ENCODE results near the gene KARS1.

KARS1 gene

GRCh38 chr16:75590920-75591843 is 56.3 kb downstream of the KARS1 start:
- Histone ChIP-seq H3K27ac (ENCODE audit: low read depth, low read length) (peak overlapping the region; percentile 64), H3K27me3 (ENCODE audit: control insufficient read depth in 5 of 5, insufficient read depth in 4 of 5, low read length in 5 of 5) (no peaks in the 10 kb centered on the region), H3K4me1 (ENCODE audit: control insufficient read depth in 5 of 5, insufficient read depth in 5 of 5, low read length in 5 of 5) (peaks cover 3 to 40% (median 17%) of the 10 kb centered on the region in 5 donors), H3K4me3 (ENCODE audit: low read depth in 1 of 5, low read length in 5 of 5) (peak overlapping the region in 3 of 5 donors; percentile 29 to 49 (median 44)), H3K9ac (ENCODE audit: low read length in 5 of 5) (peak overlapping the region in 3 of 5 donors; percentile 28 to 46 (median 42)), H3K36me3 (ENCODE audit: control insufficient read depth in 5 of 5, insufficient read depth in 5 of 5, low read length in 5 of 5) (peaks cover 0 to 11% (median 8%) of the 10 kb centered on the region in 5 donors), H3K9me3 (ENCODE audit: control insufficient read depth in 5 of 5, low read length in 5 of 5) (no peaks in the 10 kb centered on the region)

GRCh38 chr16:75589306-75589705 is 58.2 kb downstream of the KARS1 start:
- Histone ChIP-seq H3K4me1 (ENCODE audit: control insufficient read depth in 5 of 5, insufficient read depth in 5 of 5, low read length in 5 of 5) (peaks cover 3 to 33% (median 17%) of the 10 kb centered on the region in 5 donors), H3K36me3 (ENCODE audit: control insufficient read depth in 5 of 5, insufficient read depth in 5 of 5, low read length in 5 of 5) (peaks cover 0 to 8% (median 6%) of the 10 kb centered on the region in 5 donors), H3K4me3 (ENCODE audit: low read depth in 1 of 5, low read length in 5 of 5) (no peak overlapping the region), H3K9me3 (ENCODE audit: control insufficient read depth in 5 of 5, low read length in 5 of 5) (no peaks in the 10 kb centered on the region), H3K27me3 (ENCODE audit: control insufficient read depth in 5 of 5, insufficient read depth in 4 of 5, low read length in 5 of 5) (no peaks in the 10 kb centered on the region), H3K27ac (ENCODE audit: low read depth, low read length) (peak overlapping the region; percentile 62), H3K9ac (ENCODE audit: low read length in 5 of 5) (peak overlapping the region in 1 of 5 donors; percentile 30)

GRCh38 chr16:75588716-75589115 is 58.7 kb downstream of the KARS1 start:
- Histone ChIP-seq H3K27ac (ENCODE audit: low read depth, low read length) (peak overlapping the region; percentile 62), H3K9me3 (ENCODE audit: control insufficient read depth in 5 of 5, low read length in 5 of 5) (no peaks in the 10 kb centered on the region), H3K4me1 (ENCODE audit: control insufficient read depth in 5 of 5, insufficient read depth in 5 of 5, low read length in 5 of 5) (peaks cover 3 to 27% (median 17%) of the 10 kb centered on the region in 5 donors), H3K4me3 (ENCODE audit: low read depth in 1 of 5, low read length in 5 of 5) (no peak overlapping the region), H3K9ac (ENCODE audit: low read length in 5 of 5) (no peak overlapping the region), H3K27me3 (ENCODE audit: control insufficient read depth in 5 of 5, insufficient read depth in 4 of 5, low read length in 5 of 5) (no peaks in the 10 kb centered on the region), H3K36me3 (ENCODE audit: control insufficient read depth in 5 of 5, insufficient read depth in 5 of 5, low read length in 5 of 5) (peaks cover 0 to 5% (median under 1%) of the 10 kb centered on the region in 5 donors)

GRCh38 chr16:75584108-75584507 is 63.4 kb downstream of the KARS1 start:
- no peaks in the 10 kb centered on the region for H3K27me3 ChIP-seq (ENCODE audit: control insufficient read depth in 5 of 5, insufficient read depth in 4 of 5, low read length in 5 of 5)
- H3K4me1 ChIP-seq (ENCODE audit: control insufficient read depth in 5 of 5, insufficient read depth in 5 of 5, low read length in 5 of 5) = peaks cover 0 to 6% (median 0%) of the 10 kb centered on the region in 5 donors
- H3K9me3 ChIP-seq (ENCODE audit: control insufficient read depth in 5 of 5, low read length in 5 of 5) = no peaks in the 10 kb centered on the region
- no peak overlapping the region for H3K4me3 ChIP-seq (ENCODE audit: low read depth in 1 of 5, low read length in 5 of 5)
- no peak overlapping the region for H3K9ac ChIP-seq (ENCODE audit: low read length in 5 of 5)
- H3K27ac ChIP-seq (ENCODE audit: low read depth, low read length) = no peak overlapping the region
- peaks cover 4 to 18% (median 5%) of the 10 kb centered on the region in 5 donors for H3K36me3 ChIP-seq (ENCODE audit: control insufficient read depth in 5 of 5, insufficient read depth in 5 of 5, low read length in 5 of 5)

GRCh38 chr16:75579281-75579834 is 68.1 kb downstream of the KARS1 start:
- H3K9me3 ChIP-seq (ENCODE audit: control insufficient read depth in 5 of 5, low read length in 5 of 5) = no peaks in the 10 kb centered on the region
- no peak overlapping the region for H3K9ac ChIP-seq (ENCODE audit: low read length in 5 of 5)
- H3K27me3 ChIP-seq (ENCODE audit: control insufficient read depth in 5 of 5, insufficient read depth in 4 of 5, low read length in 5 of 5) = no peaks in the 10 kb centered on the region
- H3K36me3 ChIP-seq (ENCODE audit: control insufficient read depth in 5 of 5, insufficient read depth in 5 of 5, low read length in 5 of 5) = peaks cover 21 to 55% (median 47%) of the 10 kb centered on the region in 5 donors
- no peak overlapping the region for H3K27ac ChIP-seq (ENCODE audit: low read depth, low read length)
- H3K4me3 ChIP-seq (ENCODE audit: low read depth in 1 of 5, low read length in 5 of 5) = no peak overlapping the region
- H3K4me1 ChIP-seq (ENCODE audit: control insufficient read depth in 5 of 5, insufficient read depth in 5 of 5, low read length in 5 of 5) = no peaks in the 10 kb centered on the region

- Histone ChIP-seq H3K9ac (ENCODE audit: low read length in 5 of 5) (no peak overlapping the region), H3K27me3 (ENCODE audit: control insufficient read depth in 5 of 5, insufficient read depth in 4 of 5, low read length in 5 of 5) (no peaks in the 10 kb centered on the region), H3K36me3 (ENCODE audit: control insufficient read depth in 5 of 5, insufficient read depth in 5 of 5, low read length in 5 of 5) (peaks cover 23 to 61% (median 53%) of the 10 kb centered on the region in 5 donors), H3K4me1 (ENCODE audit: control insufficient read depth in 5 of 5, insufficient read depth in 5 of 5, low read length in 5 of 5) (no peaks in the 10 kb centered on the region), H3K27ac (ENCODE audit: low read depth, low read length) (no peak overlapping the region), H3K9me3 (ENCODE audit: control insufficient read depth in 5 of 5, low read length in 5 of 5) (no peaks in the 10 kb centered on the region), H3K4me3 (ENCODE audit: low read depth in 1 of 5, low read length in 5 of 5) (no peak overlapping the region)
These were observed 68.7 kb downstream of the KARS1 start for GRCh38 chr16:75578725-75579124.

GRCh38 chr16:75578212-75578611 is 69.3 kb downstream of the KARS1 start:
- no peaks in the 10 kb centered on the region for H3K4me1 ChIP-seq (ENCODE audit: control insufficient read depth in 5 of 5, insufficient read depth in 5 of 5, low read length in 5 of 5)
- no peak overlapping the region for H3K9ac ChIP-seq (ENCODE audit: low read length in 5 of 5)
- peaks cover 25 to 66% (median 58%) of the 10 kb centered on the region in 5 donors for H3K36me3 ChIP-seq (ENCODE audit: control insufficient read depth in 5 of 5, insufficient read depth in 5 of 5, low read length in 5 of 5)
- H3K9me3 ChIP-seq (ENCODE audit: control insufficient read depth in 5 of 5, low read length in 5 of 5) = no peaks in the 10 kb centered on the region
- no peak overlapping the region for H3K4me3 ChIP-seq (ENCODE audit: low read depth in 1 of 5, low read length in 5 of 5)
- H3K27ac ChIP-seq (ENCODE audit: low read depth, low read length) = no peak overlapping the region
- H3K27me3 ChIP-seq (ENCODE audit: control insufficient read depth in 5 of 5, insufficient read depth in 4 of 5, low read length in 5 of 5) = no peaks in the 10 kb centered on the region
